KOPT-K1 (cell line): ENCODE measurements around the gene BPGM.
A peak's percentile ranks its signal among the peaks of the same experiment; 100 is the strongest.
"Not testable (repeated sequence)": the region's sequence is repeated elsewhere in the genome, so short reads cannot be mapped to it uniquely, and the experiment has no call there.

Source experiments
- H3K27ac ChIP-seq: fragments of 200-600 bp; sonication (generic); 2 replicates; pipeline ENCODE4 v1.5.1; 2016; ENCODE audit warnings: antibody characterized with exemption, mild to moderate bottlenecking, low read depth, low read length; ENCODE audit not compliant: poor library complexity, severe bottlenecking
- H3K36me3 ChIP-seq: fragments of 200-600 bp; sonication (generic); 2 replicates; pipeline ENCODE4 v1.5.1; 2017; ENCODE audit warnings: antibody characterized with exemption, mild to moderate bottlenecking, low read length, moderate library complexity; ENCODE audit not compliant: insufficient read depth
- H3K9me3 ChIP-seq: fragments of 200-600 bp; sonication (generic); 2 replicates; pipeline ENCODE4 v1.5.1; 2017; ENCODE audit warnings: antibody characterized with exemption, low read length, mild to moderate bottlenecking; ENCODE audit not compliant: insufficient read depth, poor library complexity, severe bottlenecking

BPGM gene

DNA sequence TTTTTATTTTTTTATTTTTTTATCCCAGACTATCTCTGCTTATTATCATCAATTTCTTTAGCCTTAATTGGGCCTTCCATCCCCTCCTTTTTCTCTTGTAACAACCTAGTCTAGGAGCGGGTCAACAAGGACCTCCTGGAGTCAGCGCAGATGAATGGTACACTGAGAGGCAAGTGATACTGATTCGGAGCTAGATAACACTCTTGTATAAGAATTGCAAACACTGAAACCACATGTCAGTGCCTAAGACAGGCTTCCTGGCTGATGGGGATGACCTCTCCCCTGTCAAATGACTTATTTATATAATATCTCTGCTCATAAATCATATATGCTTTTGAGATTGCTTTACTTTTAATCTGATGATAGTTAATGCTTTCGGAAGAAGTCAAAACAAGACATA, 22.7 kb downstream of the BPGM start:
- peaks cover 3% of the 10 kb centered on the region for H3K9me3 ChIP-seq
- peak overlapping the region; percentile 36 for H3K27ac ChIP-seq
- peaks cover 7% of the 10 kb centered on the region; the same call in 1 of the 2 replicates for H3K36me3 ChIP-seq

DNA sequence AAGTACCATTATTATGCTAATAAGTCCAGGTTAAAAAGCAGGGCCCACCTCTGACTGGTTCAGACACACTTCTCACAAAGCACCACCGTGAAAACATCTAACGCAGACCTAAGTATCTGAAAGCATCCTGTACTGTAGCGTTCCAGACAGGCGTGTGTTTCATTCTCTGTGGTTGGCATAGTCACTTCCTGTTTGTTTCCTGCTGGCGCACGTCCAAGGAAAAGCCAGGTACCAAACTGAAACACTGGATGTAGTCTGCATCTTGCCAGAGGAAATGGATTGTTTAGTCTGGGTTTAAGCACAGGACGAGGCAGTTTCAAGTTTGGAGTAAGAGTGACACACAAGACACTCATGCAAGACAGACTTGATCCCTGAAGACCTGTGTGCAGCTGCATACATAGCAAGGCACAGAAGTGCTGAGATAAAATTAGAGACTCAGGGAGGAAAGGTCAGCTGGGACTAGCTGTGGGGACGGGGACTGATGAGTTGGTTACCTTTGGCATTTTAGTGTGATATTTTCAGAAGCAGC, 23.3 kb downstream of the BPGM start:
- Histone ChIP-seq H3K9me3 (peaks cover 5% of the 10 kb centered on the region), H3K36me3 (peaks cover 7% of the 10 kb centered on the region; the same call in 1 of the 2 replicates), H3K27ac (peak overlapping the region; percentile 36)

DNA sequence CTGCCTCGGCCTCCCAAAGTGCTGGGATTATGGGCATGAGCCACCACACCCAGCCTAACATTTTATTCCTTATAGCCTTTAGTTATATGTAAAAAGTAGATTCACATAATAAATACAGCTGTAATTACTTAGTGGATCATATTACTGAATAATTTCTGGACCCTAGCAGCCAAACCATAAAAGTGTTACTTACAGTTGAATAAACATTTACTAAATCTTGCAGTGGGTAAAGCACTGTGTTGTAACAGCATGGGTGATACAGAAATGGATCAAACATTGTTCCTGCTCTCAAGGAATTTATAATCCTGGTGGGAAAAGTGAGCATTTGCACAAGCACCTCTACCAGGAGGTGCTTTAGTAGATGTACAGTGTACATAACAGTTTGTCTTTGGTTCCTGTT, 25.0 kb downstream of the BPGM start:
- Histone ChIP-seq H3K36me3 (peaks cover 2% of the 10 kb centered on the region; the same call in 1 of the 2 replicates), H3K27ac (no peak overlapping the region), H3K9me3 (peaks cover 5% of the 10 kb centered on the region)

DNA sequence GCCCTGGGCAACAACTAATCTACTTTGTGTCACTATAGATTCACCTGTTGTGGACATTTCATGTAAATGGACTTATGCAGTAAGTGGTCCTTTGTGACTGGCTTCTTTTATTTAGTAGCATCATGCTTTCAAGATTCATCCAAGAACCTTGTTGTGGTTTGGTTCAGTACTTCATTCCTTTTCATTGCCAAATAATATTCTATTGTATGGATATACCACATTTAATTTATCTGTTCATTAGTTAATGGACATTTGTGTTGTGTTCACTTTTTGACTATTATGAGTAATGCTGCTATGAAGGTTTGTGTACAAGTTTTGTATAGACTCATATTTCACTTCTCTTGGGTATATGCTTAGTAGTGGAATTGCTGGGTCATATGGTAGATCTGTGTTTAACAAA, 27.8 kb downstream of the BPGM start:
- no peak overlapping the region for H3K27ac ChIP-seq

DNA sequence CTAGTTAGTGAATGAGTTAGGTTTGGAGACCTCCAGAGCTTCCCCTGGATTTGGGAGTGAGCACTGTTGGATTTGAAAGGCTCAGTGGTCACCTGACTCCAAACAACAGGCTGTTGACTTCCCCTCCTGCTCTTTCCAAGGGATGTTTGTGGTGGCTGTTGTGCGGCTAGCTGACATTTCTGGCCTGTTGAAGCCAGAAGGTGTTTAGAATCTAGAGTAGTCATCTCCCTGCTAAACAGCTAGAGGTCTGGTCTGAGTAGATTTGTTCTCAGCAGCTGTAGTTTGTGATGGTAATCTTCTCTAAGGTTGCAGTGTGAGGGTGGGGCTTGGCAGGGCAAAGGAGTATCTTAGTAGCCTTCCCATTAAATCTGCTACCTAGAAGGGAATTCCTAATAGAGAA, 30.1 kb downstream of the BPGM start:
- Histone ChIP-seq H3K9me3 (peaks cover 5% of the 10 kb centered on the region), H3K27ac (no peak overlapping the region), H3K36me3 (no peaks in the 10 kb centered on the region; the same call in 1 of the 2 replicates)

More for the DNA sequence above, 27.8 kb downstream of the BPGM start:
- Histone ChIP-seq H3K9me3 (peaks cover 5% of the 10 kb centered on the region), H3K36me3 (no peaks in the 10 kb centered on the region; the same call in 1 of the 2 replicates)

DNA sequence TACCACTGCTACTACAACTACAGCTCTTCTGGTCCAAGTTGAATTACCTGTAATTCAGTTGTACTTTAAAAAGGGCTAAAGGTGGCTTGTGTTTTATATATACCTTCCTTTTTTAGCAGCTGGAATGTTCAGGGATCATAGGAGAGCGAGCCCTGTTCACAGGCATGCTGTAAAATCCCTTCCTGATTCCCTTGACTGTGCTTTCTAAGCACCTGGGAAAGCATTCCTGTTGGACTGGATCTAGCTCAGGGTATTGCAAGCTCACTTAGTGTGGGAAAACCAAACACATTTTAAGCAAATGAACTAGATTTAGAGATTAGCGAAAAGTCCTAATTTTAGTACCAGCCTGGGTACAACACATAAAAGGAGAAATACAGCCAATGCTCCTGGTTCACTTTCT, 31.5 kb downstream of the BPGM start:
- H3K9me3 ChIP-seq = peaks cover 5% of the 10 kb centered on the region
- no peak overlapping the region for H3K27ac ChIP-seq

DNA sequence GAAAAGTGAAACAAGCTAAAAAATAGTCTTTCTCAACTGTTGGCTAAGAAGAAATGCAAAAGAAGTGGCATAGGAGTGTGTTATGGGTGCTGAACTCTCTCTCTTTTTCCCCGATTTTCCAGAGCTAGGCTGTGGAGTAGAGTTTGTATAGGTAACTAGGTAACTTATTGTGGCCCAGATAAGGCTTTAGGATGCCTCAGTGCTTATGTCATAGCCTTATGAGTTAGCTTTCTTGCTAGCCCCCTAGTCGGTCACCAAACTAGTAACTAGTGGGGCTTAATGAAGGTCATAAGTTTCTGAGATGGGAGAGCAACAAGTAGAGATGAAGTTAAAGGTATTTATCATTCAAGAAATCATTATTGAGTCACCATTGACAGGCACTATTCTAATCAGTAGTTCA, 32.4 kb downstream of the BPGM start:
- H3K27ac ChIP-seq = no peak overlapping the region
- peaks cover 5% of the 10 kb centered on the region for H3K9me3 ChIP-seq
- no peaks in the 10 kb centered on the region; the same call in 1 of the 2 replicates for H3K36me3 ChIP-seq

More for the DNA sequence above, 31.5 kb downstream of the BPGM start:
- no peaks in the 10 kb centered on the region; the same call in 1 of the 2 replicates for H3K36me3 ChIP-seq

DNA sequence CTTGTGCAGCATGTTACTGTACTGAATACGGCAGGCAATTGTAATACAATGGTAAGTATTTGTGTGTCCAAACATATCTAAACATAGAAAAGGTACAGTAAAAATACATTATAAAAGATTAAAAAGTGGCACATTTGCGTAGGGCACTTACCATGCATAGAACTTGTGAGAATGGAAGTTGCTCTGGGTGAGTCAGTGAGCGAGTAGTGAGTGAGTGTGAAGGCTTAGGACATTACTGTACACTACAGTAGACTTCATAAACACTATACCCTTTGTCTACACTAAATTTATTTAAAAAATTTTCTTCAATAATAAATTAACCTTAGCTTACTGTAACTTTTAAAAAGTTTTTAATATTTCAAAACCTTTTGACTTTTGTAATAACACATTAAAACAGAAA, 37.5 kb downstream of the BPGM start:
- H3K27ac ChIP-seq = no peak overlapping the region
- no peaks in the 10 kb centered on the region; the same call in 1 of the 2 replicates for H3K36me3 ChIP-seq
- H3K9me3 ChIP-seq = no peaks in the 10 kb centered on the region

DNA sequence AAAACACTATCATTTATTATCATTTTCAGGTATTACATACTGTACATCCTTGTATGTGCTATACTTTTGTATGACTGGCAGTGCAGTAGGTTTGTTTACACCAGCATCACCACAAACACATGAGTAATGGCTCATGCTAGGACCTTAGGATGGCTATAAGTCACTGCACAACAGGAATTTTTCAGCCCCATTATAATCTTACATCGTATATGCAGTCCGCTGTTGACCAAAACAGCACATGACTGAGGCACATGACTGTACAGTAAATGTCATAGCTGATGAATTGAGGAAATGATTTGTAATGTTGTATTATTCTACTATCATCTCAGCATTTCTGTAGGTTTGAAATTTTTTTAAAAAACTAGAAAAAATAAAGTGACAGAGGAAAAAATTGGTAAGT, 38.6 kb downstream of the BPGM start:
- no peak overlapping the region for H3K27ac ChIP-seq
- H3K36me3 ChIP-seq = no peaks in the 10 kb centered on the region
- no peaks in the 10 kb centered on the region for H3K9me3 ChIP-seq

DNA sequence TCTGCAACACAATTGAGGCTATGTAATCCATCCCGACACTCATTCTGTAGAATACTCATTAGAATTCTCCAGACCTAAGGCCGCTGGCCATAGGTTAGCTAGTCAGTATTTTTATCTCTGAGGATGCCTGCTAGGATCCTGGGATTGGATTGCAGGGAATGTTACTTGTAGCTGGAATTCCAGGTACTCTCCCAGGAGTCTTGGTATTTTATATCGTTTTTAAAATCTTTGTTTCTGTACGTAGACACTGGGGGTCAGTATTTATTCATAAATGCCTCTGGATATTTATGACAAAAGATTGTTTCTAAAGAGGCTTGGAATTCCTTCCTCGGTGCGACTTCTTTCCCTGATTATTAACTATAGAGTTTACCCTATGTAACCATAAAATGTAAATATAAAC, 40.1 kb downstream of the BPGM start:
- Histone ChIP-seq H3K36me3 (no peaks in the 10 kb centered on the region), H3K27ac (no peak overlapping the region), H3K9me3 (no peaks in the 10 kb centered on the region)

DNA sequence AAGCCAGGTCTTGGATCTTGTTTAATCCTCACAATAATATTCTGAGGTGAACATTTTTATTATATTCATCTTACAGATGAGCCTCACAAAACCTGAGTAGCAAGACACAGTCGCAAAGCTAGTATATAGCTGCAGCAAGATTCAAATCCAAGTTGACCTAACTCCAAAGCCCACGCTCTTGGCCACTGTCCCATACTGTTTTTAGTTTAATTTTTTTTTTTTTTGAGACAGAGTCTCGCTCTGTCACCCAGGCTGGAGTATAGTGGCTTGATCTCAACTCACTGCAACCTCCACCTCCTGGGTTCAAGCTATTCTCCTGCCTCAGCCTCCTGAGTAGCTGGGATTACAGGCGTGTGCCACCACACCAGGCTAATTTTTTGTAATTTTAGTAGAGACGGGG, 42.9 kb downstream of the BPGM start:
- H3K27ac ChIP-seq, H3K36me3 ChIP-seq, H3K9me3 ChIP-seq: not testable (repeated sequence)

DNA sequence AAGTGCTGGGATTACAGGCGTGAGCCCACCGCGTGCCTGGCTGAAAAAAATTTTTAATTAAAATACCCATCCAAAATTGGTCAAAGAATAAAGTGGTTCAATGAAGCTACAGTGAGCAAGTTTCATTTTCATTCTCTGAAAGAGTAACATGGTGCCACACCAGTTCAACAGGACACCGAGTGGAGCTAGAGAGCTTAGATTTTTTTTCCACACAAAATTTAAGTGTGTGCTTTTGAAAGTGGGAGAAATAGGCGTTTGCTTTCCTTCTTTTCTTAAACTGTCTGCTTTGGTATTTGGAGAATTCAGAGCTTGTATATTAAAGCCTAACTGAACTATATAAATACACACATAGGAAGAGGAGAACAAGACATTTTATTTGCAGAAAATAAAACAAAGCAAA, 43.4 kb downstream of the BPGM start:
- no peak overlapping the region for H3K27ac ChIP-seq

DNA sequence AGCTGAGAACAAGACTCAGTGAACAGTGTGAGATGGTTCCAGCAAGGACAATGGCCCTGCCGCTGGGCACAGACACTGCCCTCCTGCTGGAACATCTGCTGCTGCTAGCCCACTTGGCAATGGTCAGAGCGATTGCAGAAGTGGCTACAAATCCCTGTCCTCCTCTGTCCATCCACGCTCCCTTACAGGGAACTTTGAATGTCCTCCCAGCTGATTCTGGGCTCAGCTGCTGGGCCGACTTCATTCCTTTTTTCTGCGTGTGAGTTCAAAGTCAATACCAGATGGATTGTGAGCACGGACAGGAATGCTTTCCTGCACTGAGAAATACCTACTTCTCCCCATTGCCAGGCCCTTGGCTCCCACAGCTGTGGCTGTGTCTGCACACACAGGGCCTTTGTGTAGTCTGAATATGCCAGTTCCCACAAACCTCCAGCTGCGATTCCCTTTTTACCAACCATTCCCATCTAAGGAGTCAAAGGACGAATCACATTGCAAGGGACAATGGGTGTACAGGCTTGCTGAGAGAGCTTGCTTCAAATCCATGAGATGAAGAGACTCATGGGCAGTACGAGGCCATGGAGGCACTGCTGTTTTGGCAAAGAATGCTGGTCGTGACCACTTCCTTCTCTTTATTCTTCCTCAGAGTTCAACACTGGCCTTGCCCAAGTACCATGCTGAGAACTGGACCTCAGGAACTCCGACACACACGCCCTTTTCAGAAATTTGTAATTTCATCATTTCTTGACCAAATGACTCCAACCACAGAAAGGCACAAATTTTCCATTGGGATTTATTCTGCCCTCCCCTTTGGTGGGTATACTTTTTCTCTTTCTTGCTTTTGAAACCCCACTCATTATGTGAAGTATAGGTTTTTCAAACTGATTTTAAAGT, 44.2 kb downstream of the BPGM start:
- no peaks in the 10 kb centered on the region for H3K36me3 ChIP-seq
- no peak overlapping the region for H3K27ac ChIP-seq
- no peaks in the 10 kb centered on the region for H3K9me3 ChIP-seq

More for the DNA sequence above, 43.4 kb downstream of the BPGM start:
- Histone ChIP-seq H3K9me3 (no peaks in the 10 kb centered on the region), H3K36me3 (no peaks in the 10 kb centered on the region)

DNA sequence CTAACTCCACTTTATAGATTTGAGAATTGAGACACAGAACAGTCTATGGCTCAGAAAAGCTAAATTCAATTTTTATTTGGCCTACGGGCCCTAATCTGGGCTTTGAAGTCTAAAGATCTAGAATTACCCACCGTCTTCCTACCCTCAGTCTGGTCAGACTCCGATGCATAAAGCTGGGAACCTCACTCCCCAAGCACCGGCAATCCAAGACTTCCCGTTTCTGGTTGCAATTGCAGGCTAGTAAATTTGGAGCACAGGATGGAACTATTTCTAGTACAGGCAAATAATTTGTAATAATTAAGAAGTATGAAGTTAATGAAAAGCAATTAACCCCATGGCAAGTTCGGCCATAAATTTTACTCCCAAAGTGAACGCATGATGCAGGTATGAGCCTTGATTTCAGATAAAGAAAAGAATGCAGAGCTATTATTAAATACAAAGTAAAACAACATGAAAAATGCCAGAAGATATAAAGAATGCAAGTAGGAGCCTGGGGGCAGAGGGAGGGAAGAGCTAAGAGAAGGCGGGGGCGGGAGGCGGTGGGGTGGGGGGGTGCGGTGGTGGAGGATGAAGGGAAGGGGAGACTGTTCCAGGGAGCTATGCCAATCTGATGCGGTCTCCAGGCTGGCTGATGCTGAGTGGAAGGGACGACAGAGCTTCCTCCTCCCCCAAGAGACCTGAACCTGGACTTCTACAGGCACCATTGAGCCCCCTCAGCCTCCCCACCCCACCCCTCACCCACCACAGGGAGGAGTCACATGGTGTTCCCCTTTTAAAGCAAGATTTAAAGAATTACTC, 45.1 kb downstream of the BPGM start:
- Histone ChIP-seq H3K36me3 (no peaks in the 10 kb centered on the region), H3K9me3 (no peaks in the 10 kb centered on the region), H3K27ac (no peak overlapping the region)

DNA sequence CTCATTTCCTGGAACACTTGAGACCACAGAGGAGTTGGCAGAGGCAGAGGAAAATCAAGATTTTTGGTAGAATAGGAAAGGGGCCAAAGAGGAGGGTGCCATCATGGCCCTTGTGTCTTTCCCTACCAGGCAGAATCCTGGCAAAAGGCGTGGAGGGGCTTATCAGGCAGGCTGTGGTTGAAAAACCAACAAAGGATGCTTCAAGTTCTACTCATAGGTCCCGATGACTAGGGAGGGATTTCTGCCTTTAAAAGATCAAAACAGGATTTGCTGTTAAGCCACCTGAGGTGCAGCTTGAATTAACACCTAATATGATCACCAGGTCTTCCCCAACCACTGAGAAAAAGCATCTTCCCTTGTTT, 45.7 kb downstream of the BPGM start:
- Histone ChIP-seq H3K9me3 (no peaks in the 10 kb centered on the region), H3K36me3 (no peaks in the 10 kb centered on the region), H3K27ac (no peak overlapping the region)
